IPS DF 4.7 (cell line): ENCODE data around the gene GPC3.

ENCODE experiments used
- DNase-seq: peaks from one replicate; pipeline ENCODE4 v3.0.0-alpha.2; 2013; ENCODE audit warnings: low spot score; ENCODE audit errors: extremely low read depth

GPC3 gene

DNA sequence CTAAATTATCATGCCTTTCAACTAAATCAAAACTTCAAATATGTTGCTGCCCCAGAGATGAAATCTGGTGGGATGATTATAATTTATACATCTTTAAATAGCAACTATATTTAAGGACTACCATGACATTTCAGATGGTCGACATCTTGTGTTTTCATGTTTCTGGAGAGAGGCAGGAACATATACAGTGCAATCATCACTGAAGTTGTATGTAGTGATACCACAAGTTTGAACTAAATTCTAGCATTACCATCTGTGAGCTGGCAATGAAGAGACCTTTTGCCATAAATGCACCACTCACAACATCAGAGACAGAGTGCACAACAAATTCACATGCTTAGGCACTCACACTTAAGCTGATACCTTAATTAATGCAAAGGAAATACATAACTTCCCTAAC, 373.7 kb downstream of the GPC3 start:
- DNase-seq = no peak

DNA sequence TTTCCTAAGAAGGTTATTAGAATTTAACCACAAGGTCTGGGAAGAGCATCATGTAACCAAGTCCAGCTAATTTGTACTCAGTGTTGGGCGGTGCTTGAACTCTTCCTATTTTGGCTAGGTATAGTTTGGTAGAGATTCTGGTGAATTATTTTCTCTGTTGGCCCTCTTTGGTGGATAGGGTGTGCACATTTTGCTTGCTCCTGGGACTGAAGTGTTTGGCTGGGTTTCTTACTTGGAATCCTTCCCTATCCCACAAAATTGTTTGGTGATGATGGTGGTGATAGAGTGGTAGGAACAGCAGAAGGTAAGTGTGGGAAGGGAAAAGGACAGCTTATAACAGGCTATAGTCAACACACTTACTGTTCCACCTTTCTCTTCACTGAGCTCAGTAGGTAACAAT, 375.3 kb downstream of the GPC3 start:
- DNase-seq = no peak

DNA sequence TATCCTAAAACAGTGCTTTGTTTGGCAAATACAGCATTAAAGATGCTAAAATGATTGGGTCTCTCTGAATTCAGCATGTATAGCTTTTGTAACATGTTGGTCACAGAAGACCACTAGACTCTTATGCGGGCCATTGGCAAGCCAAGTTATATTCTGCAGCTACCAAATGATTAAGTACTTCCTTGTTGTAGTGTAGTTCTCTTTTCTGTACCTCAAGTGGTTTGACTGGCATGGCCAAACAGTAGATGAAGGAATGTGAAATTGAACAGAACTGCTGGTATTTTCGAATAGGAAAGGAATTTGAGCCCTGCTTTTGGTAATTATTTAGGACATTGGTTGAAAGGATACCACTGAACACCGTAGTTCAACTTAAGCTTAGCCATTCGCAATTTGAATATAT, 376.2 kb downstream of the GPC3 start:
- DNase-seq = no peak

DNA sequence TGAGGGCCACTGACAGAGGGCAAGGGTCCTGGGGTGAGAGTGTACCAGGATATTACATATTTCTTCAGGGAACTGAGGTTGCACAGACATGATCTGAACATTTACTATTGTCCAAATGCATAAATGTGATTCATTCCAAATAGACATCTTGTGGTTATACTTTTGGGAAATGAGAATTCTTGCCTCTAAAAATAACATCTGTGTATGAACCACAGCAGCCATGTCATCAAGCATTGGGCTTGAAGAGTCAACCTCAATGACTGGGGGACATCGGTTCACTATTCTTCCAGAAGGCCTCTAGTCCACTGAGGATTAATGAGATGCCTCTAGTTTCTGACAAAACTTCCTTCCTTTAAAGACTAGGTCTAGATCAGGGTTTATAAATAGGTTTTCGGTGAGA, 377.0 kb downstream of the GPC3 start:
- no peak for DNase-seq

DNA sequence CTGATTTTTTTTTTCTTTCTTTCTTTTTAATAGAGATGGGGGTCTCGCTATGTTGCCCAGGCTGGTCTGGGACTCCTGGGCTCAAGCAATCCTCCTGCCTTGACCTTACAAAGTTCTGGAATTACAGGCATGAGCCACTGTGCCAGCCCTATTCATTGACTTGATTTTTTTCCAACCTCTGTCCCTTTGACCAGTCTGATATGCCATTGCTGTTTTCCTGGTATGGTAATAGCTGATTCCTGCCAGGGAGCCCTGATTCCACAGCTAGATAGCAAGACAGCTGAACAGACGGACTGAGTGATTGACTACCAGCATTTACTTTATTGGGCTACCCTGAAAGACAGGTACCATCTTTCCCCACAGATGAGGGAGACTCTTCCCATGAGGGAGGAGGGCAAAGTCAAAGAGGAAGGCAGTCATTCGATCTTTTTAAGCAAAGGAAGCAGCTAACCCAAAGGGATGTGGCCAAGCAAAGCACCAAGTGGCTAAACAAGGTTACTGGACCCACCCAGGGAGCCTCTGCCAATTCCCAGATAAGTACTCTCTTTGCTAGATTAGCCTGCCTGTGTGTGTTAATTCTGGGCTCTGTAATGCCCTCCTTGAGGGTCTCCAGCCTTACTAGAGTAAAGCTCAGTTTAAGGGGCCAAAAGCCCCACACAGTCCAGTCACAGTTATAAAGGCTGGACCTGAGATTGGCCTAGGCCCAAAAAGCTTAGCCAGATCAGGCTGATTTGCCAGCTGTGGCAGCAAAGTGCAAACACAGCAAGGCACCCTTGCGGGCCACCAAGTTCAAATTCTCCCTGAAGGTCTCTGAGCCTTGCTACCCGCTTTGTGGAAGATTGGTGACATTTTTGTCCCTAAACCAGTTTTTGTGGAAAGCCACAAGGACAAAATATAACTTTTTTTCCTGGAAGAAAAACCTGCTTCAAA, 377.7 kb downstream of the GPC3 start:
- no peak for DNase-seq

DNA sequence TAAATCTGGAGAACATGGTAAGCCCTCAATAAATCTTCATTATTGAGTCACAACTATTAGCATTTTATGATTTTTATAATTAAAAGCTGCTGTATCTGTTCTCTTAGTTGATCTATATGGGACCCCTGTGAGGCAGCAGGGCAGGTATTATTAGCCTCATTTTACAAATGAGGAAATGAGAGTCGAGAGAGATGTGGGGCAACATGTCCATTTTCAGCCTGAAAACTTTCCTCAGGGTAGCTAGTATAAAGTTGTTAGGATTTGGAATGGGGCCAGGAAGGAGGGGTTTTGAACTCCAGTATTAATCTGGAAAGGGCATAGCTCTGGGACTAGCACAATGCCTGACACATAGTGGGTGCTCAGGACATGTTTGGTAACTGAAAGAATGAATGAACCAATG, 378.4 kb downstream of the GPC3 start:
- DNase-seq = no peak

DNA sequence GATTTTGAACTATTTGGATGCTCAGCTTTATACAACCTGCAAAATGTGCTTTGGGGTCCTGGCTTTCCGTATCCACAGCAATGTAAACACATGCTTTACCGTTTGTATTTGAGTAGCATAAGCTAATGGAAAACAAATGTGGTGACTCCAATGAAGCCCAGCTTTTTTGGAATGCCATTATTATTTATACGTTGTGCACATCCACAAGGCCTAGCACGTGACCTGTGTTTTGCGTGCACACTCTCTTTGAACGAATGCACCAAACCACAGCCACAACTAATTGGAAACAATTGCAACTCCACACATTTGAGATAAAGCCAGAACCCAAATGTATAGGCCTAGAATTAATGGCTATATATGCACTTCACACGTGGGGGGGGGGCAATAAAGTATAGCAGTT, 380.6 kb downstream of the GPC3 start:
- no peak for DNase-seq

DNA sequence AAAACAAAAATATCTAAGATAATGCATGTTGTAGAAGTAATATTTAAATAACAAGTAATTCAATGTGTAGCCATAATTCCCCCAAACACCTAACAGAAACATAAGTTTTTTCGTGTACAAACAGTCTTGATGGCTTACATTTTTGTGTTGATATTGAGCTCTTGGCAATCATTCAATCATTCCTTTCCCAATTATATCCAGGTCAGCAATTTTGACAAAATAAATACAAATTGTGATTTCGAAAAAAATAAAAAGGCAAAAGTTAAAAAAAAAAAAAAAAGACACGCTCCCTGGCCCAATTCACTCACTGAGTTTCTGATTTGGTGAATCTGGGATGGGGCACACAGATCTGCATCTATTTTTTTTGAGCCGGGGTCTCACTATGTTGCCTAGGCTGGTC, 382.5 kb downstream of the GPC3 start:
- DNase-seq = no peak

DNA sequence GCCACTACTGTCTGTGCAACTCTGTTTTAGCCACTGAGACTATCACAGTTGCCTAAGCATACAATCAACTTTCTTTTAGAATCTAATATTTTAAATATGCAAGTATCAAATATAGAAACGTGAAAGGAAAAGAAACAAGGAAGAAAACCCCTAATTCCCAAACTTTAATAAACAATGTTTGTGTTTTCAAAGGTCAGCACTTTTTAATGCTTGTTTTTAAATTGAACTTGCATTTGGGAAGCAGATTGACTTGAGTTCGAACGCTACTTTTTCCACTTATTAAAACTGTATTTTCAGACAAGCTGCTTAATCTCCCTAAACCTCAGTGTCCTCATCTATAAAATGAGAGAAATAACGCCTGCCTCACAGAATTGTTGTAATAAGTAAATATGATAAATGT, 384.3 kb downstream of the GPC3 start:
- DNase-seq = no peak

DNA sequence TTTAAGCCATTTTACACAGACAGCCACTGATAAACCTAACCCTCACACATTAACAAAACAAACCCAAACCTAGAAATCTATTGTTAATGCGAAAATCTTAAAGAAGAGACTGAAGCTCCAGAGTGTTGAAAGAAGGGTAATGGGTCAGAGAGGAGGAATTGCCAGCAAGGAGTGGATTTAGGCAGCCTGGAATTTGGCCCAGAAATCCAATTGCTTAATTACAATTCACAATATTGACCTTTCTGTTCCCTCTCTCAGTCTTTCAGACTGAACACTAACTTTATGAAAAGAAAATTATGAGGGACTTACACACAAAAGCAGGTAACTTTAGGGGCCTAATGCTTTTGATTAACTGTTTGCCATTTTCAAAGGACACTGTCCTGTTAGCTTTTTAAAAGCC, 384.9 kb downstream of the GPC3 start:
- no peak for DNase-seq

DNA sequence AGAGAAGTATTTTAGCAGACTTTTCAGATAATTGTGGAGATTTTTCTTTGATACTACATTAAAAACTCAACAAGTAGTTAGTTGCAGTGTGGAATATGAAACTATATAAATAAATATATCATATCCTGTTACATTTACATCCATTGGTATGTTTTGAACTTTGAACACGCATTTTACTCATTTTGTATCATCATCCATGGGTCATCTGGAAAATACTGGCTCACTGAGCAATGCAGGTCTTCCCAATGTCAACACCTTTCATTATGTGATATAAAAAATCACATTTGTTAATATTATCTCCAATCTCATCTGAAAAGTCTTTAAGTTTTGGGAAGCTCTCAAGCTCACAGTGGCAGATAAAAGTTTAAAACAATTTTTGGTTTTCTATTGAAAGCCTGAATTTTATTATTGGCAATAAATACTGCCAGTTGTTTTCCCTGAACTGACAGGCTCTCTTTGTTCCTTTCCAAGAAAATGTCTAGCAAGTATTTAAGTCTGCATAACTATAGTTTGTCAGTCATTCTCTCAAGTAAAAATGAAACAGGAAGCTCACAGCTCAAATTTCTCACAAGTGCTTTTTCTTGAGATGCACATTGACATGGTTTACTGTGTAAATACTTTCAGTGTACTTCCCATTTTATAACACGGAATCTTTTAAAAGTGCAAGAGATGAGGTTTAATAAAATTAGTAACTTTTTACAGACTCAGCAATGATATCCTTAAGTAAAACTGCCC, 386.6 kb downstream of the GPC3 start:
- DNase-seq = no peak

DNA sequence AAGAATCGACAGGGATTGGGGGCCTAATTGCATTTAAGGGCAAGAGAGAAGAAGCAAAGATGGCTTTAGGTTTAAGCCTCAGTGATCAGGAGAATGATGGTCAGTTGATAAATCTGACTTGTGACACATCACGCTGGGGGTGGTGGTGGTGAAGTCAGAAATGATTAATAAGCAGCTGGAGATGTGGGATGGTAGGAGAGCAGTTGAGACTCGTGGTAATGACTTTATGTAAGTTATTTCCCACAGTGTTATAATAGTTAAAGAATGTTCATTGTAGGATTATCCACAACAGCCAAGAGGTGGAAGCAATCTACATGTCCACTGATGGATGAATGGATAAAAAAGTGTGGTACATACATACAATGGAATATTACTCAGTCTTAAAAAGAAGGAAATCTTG, 391.2 kb downstream of the GPC3 start:
- no peak for DNase-seq

DNA sequence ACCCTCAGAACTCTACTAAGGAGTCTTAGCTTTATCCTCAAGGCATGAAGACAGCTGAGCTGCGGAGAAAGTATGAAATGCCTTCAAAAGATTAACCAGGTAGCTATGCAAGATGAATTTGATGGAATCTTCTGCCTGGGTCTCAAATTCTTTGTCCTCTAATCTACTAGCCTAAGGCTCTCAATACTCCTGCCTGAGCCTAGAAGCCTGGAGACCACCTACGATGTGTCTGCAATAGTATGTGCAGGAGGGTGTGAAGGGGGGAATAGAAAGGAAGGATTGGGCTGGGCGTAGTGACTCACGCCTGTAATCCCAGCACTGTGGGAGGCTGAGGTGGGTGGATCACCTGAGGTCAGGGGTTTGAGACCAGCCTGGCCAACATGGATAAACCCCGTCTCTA, 391.9 kb downstream of the GPC3 start:
- no peak for DNase-seq

DNA sequence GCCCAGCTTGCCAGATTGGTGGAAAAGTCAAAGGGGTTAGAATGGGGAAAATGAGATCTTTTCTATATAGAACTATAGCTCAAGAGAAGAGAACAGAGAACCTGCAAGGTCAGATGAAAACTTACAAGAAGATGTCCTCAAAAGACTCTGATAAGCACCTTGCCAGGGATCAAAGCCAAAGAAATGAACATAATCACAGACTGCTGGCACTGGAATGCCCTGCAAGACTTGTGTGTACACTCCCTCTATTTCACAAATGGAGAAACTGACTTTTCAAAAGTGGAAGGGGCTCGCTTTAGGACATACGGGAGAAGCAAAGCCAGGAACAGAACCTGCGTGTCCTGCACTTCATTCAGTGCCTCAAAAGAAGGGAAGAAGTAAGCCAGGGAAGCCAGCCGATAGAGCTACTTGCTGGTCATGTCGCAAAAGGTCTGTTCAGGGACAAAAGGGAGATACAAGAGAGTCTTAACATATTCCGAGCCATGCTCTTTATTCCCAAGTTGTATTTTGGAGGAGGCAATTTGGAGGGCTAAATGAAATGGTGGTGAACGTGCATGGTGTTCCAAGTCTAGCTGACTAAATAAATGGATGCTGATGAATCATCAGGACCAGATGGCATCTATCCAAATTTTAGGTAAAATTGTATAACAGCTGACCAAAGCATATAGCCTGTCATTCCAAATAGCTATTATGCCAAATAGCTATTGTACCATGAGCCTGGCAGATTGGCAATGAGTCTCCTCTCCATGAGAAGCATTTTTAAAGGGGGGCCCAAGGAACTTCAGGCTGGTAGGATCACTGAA, 394.5 kb downstream of the GPC3 start:
- no peak for DNase-seq

DNA sequence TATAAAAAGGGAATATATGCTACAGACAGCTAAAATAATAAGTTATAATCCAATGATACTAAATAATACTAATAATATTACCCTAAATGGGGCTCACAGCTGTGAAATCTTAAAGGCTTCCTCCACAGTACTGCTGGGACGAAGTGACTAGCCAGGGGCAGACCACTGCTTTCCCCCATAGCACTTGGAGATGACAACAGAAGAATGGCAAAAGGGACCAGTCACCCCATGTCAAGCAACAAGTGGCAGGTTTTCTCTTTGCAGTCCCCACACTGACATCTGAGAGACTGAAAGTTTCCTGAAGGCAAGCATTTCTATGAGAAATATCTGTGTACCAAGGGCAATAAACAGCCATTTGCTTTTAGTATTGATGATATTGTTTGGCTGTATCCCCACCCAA, 396.6 kb downstream of the GPC3 start:
- no peak for DNase-seq

DNA sequence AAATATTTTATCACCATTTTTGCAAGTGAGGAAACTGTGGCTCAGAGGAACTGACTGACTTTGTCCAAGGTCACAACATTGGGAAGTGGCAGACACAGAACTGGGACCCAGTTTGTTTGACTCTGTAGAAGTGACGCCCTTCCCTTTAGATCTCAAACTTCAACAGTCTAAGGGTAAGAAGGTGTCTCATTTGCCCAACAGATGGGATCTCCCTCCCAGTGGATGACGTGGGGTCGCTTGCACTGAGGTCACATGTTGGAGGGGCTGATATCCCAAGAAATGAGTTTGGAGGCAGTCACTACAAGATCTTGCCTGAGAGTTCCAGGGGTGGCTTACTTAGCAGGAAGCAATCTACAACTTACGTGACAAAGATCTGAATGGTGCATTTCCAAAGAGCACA, 397.6 kb downstream of the GPC3 start:
- DNase-seq = no peak

DNA sequence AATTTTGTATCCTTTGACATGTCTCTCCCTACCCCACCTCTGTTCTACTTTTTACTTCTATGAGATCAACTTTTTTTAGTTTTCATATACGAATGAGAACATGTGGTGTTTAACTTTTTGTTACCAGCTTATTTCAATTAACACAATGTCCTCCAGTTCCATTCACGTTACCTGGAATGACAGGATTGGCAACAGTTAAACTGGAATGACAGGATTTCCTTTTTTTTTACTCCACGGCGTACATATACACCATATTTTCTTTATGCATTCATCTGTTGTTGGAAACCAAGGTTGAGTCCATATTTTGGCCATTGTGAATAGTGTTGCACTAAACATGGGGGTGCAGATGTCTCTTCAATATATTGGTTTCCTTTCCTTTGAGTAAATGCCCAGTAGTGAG, 398.3 kb downstream of the GPC3 start:
- no peak for DNase-seq

DNA sequence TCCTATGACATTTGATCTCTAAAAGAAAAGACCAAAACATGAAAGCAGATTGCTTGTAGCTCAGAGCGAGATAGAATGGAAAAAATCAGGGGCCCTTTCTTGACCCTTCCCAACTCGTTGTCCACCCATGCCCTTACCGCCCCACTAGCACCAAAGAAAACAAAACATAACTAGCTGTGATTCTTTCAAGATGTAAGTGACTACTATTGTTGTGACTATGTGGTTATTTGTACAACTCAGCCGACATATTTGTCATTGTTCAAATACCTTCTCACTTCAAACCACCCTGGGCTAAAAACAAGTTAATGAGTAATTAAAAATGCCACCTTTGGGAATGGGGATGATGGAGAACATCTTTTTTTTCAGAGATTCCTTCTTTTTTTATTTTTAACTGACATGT, 399.0 kb downstream of the GPC3 start:
- no peak for DNase-seq

DNA sequence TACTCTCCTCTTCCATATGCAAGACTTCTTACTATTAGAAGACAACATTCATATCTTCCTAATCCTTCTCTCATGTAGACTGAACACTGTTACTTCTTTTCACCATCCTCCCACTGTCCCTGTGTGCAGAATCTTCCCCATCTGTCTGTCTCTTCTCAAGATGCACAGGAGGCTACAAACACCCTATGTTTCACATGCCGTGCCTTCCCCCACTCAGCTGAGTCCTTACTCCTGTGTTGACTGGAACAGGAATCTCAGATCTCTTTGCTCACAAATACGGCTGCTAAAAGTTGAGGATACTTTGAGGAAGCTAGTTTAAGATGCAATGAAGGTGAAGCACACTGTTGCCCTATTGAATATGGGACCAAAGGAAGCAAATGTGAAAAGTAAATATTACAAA, 401.6 kb downstream of the GPC3 start:
- DNase-seq = no peak

DNA sequence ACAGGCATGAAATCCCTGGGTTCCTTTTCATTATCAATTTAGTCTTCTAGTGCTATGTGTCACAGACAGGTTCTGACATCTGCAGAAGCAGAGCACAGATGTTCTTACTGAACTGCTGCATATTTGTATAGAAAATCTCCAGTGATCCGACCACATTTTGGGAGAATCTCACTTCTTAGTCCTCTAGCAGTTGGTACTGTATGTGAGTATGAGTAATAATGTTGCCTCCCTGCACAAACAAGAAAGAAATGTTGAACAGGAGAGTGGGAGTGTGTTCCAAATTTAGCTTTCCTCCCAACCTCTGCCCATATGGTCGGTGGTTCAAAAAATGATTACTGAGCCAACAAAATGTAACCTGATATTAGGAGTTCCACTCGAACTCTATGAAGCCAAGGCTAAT, 404.8 kb downstream of the GPC3 start:
- no peak for DNase-seq

DNA sequence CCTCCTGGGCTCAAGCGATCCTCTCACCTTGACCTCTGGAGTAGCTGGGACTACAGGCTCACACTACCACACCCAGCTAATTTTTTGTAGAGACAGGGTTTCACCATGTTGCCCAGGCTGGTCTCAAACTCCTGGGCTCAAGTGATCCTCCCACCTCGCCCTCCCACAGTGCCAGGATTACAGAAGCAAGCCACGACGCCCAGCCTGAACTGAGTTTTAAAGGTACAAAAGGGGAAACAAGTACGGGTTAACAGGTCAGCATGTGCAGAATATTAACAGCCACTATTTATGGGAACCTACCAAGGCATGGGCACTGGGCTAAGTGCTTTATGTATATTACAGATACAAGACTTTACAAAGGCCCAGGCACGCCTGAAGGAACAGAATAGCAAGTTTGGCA, 405.8 kb downstream of the GPC3 start:
- DNase-seq = no peak

DNA sequence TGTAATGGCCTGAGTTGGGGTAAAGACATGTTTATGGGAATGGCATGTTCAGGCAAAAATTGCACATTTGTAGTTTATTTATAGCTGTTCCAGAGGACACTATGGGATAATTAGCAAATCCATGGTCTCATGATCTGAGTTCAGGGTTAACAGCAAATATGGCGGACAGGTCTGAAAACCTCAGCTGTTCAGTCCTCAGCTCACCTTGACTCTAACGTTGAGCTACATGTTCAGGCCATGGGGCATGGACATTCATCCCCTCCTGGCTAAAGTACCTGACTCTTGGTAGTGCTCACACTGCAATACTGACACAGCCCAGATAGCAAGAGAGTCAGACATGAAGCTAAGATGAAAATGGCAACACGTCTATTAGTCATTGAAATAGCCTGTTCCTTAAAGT, 408.5 kb downstream of the GPC3 start:
- no peak for DNase-seq
